ENCODE measurements around the gene CEP63. TPM values are rescaled to one million over a fixed set of nuclear protein-coding genes. Genes with fewer than 3 reads are reported as not detected.

Gene CEP63
- total and polyA plus RNA-seq, 4 donors: 28.0 to 32.7 (median 29.7) TPM

DNA sequence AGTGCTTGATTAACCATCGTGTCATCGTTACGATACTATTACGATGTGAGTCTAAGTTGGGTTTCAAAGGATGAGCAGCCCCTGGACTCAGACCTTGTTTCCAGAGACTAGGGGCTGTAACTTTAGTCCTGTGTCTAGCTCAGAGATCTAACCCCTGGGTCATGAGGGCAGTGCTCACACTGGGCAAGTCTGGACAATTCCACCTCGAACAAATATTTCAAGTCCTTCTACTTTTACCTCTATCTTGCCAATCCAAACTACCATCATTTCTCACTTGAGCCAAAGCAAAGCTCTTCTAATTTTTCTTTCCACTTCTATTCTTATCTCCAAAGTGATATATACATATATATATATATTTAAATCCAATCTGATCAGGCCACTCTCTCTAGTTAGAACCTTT, 10.9 kb upstream of the CEP63 start:
- WGBS, 2 donors: 82 to 83% methylated on average over 5 of the region's 5 CpGs
- no peak for ATAC-seq (ENCODE audit: low FRiP score)
- intact Hi-C loops (cut with DNase I): loop anchor here (1.0 to 5.0 kb wide), 4 partner anchors 103 to 278 kb away; partner anchors contain the start of gene AMOTL2 (in 1 of the 2)

GRCh38 chr3:134476306-134476705, 9.6 kb upstream of the CEP63 start:
- H3K36me3 ChIP-seq (ENCODE audit: control insufficient read depth in 1 of 2, insufficient read depth in 2 of 2, low read length in 1 of 2): peaks cover 4 to 7% of the 10 kb centered on the region in 2 donors
- no peak overlapping the region for H3K27ac ChIP-seq (ENCODE audit: low read depth in 1 of 2, low read length in 2 of 2)
- no peak overlapping the region for H3K4me3 ChIP-seq (ENCODE audit: low read length in 2 of 2)
- no peak for DNase-seq
- no peaks in the 10 kb centered on the region for H3K27me3 ChIP-seq (ENCODE audit: control insufficient read depth in 1 of 2, insufficient read depth in 2 of 2, low read length in 1 of 2)
- intact Hi-C loops (cut with DNase I): loop anchor here in 1 of 2 donors (5.0 kb wide), 1 partner anchor 264 kb away; no protein-coding TSS in a partner anchor
- no peaks in the 10 kb centered on the region for H3K4me1 ChIP-seq (ENCODE audit: control insufficient read depth in 1 of 2, insufficient read depth in 2 of 2, low read length in 2 of 2)
- no peak for ATAC-seq (ENCODE audit: low FRiP score)
- H3K9me3 ChIP-seq (ENCODE audit: control insufficient read depth, low read length): no peaks in the 10 kb centered on the region
- WGBS, 2 donors: 73 to 75% methylated on average over 4 of the region's 4 CpGs

More for the DNA sequence above, 10.9 kb upstream of the CEP63 start:
- Histone ChIP-seq H3K4me1 (ENCODE audit: control insufficient read depth in 1 of 2, insufficient read depth in 2 of 2, low read length in 2 of 2) (no peaks in the 10 kb centered on the region), H3K4me3 (ENCODE audit: low read length in 2 of 2) (no peak overlapping the region), H3K9me3 (ENCODE audit: control insufficient read depth, low read length) (no peaks in the 10 kb centered on the region), H3K36me3 (ENCODE audit: control insufficient read depth in 1 of 2, insufficient read depth in 2 of 2, low read length in 1 of 2) (peaks cover 4 to 7% of the 10 kb centered on the region in 2 donors), H3K27ac (ENCODE audit: low read depth in 1 of 2, low read length in 2 of 2) (no peak overlapping the region), H3K27me3 (ENCODE audit: control insufficient read depth in 1 of 2, insufficient read depth in 2 of 2, low read length in 1 of 2) (no peaks in the 10 kb centered on the region)
- DNase-seq: no peak

DNA sequence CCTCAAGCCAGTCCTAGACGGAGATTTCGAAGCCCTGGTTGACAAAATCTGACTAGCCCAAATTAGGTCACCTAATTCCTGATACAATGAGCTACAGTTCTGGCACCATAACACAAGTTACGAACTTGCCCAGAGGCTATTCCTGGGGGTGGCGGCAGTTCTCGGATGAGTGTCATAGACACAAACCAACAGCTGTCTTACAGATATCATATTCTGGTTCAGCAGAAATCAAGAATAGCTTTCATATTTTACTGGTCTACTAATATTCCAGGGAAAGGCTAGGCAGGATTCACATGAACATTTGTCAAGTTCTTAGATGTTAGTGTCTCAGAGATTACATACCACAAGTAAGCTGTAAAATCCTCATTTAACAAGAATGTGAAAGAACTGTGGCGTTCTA, 8.9 kb upstream of the CEP63 start:
- no peak for DNase-seq
- intact Hi-C loops (cut with DNase I): loop anchor here in 1 of 2 donors (5.0 kb wide), 1 partner anchor 265 kb away; no protein-coding TSS in a partner anchor
- 71 to 83% methylated on average over 6 of the region's 6 CpGs for WGBS, 2 donors
- Histone ChIP-seq H3K27ac (ENCODE audit: low read depth in 1 of 2, low read length in 2 of 2) (no peak overlapping the region), H3K9me3 (ENCODE audit: control insufficient read depth, low read length) (no peaks in the 10 kb centered on the region), H3K4me1 (ENCODE audit: control insufficient read depth in 1 of 2, insufficient read depth in 2 of 2, low read length in 2 of 2) (no peaks in the 10 kb centered on the region), H3K36me3 (ENCODE audit: control insufficient read depth in 1 of 2, insufficient read depth in 2 of 2, low read length in 1 of 2) (peaks cover 4 to 7% of the 10 kb centered on the region in 2 donors), H3K4me3 (ENCODE audit: low read length in 2 of 2) (no peak overlapping the region), H3K27me3 (ENCODE audit: control insufficient read depth in 1 of 2, insufficient read depth in 2 of 2, low read length in 1 of 2) (no peaks in the 10 kb centered on the region)
- ATAC-seq (ENCODE audit: low FRiP score): no peak

DNA sequence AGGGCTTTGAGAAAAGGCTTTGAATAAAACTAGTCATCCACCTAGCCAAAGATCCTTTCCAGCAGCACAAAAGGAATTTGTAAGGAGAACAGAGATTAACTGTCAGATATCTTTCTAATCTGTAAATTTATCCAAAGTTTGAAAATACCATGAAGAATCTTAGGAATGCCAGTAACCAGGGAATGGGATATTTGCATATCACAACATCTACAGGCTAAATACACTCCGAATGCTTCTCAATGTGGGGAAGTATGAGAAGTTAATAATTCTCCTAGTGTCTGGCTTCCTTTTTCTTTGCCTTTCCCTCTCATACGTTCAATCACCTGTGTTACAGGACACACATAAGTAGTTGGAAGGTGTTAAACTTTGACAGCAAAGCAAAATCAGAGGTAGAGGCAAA, 7.9 kb upstream of the CEP63 start:
- no peak for DNase-seq
- ATAC-seq (ENCODE audit: low FRiP score): no peak
- Histone ChIP-seq H3K36me3 (ENCODE audit: control insufficient read depth in 1 of 2, insufficient read depth in 2 of 2, low read length in 1 of 2) (peaks cover 4 to 7% of the 10 kb centered on the region in 2 donors), H3K9me3 (ENCODE audit: control insufficient read depth, low read length) (no peaks in the 10 kb centered on the region), H3K4me3 (ENCODE audit: low read length in 2 of 2) (no peak overlapping the region), H3K27ac (ENCODE audit: low read depth in 1 of 2, low read length in 2 of 2) (no peak overlapping the region), H3K4me1 (ENCODE audit: control insufficient read depth in 1 of 2, insufficient read depth in 2 of 2, low read length in 2 of 2) (peaks cover 0 to 2% of the 10 kb centered on the region in 2 donors), H3K27me3 (ENCODE audit: control insufficient read depth in 1 of 2, insufficient read depth in 2 of 2, low read length in 1 of 2) (no peaks in the 10 kb centered on the region)
- intact Hi-C loops (cut with DNase I): loop anchor here in 1 of 2 donors (5.0 kb wide), 1 partner anchor 266 kb away; no protein-coding TSS in a partner anchor
- WGBS, 2 donors: 57 to 75% methylated on average over 2 of the region's 2 CpGs

DNA sequence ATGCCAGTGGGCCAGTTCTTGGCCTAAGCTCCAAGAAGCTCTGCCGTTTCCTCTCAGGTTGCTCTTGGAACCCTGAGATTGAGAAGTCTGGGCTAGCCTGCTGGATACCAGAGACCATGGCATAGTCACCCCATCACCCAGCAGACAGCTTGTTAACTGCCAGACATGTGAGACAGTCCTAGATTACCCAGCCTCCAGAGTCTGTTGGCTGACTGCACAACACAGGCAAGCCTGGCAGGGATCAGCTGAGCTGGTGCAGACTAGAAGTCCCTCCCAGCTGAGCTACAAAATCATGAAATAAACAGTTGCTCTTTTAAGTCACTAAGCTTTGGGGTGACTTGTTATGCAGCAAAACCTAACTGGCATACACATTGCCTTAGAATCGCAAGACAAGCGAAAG, 5.3 kb upstream of the CEP63 start:
- ATAC-seq (ENCODE audit: low FRiP score): no peak

DNA sequence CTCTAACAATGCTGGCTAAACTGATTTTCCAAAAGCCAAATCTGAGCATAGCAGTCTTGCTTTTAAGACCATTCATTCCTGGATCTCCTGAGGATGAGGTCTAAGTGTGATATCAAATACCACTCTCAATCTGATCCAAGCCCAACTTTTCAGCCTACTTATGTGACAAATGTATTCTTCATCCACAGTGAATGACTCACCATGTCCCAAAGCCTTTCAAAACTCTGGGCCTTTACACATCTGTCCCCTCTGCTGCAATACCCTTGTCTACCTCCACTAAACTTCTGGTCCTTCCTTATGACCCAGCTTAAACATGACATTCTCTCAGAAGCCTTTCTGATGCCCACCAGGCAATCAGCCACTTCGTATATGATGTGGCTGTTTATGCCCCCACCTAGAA, 4.7 kb upstream of the CEP63 start:
- Histone ChIP-seq H3K27ac (ENCODE audit: low read depth in 1 of 2, low read length in 2 of 2) (peak overlapping the region in 1 of 2 donors; percentile 45), H3K27me3 (ENCODE audit: control insufficient read depth in 1 of 2, insufficient read depth in 2 of 2, low read length in 1 of 2) (no peaks in the 10 kb centered on the region), H3K4me3 (ENCODE audit: low read length in 2 of 2) (no peak overlapping the region), H3K36me3 (ENCODE audit: control insufficient read depth in 1 of 2, insufficient read depth in 2 of 2, low read length in 1 of 2) (peaks cover 2 to 4% of the 10 kb centered on the region in 2 donors), H3K9me3 (ENCODE audit: control insufficient read depth, low read length) (no peaks in the 10 kb centered on the region), H3K4me1 (ENCODE audit: control insufficient read depth in 1 of 2, insufficient read depth in 2 of 2, low read length in 2 of 2) (peaks cover 0 to 2% of the 10 kb centered on the region in 2 donors)
- ATAC-seq (ENCODE audit: low FRiP score): no peak
- WGBS, 2 donors: 69 to 73% methylated on average over 1 of the region's 1 CpG
- no peak for DNase-seq
- intact Hi-C loops (cut with DNase I): no loop called here

More for the DNA sequence above, 5.3 kb upstream of the CEP63 start:
- intact Hi-C loops (cut with DNase I): no loop called here
- WGBS, 2 donors: 68 to 71% methylated on average over 3 of the region's 3 CpGs
- Histone ChIP-seq H3K4me3 (ENCODE audit: low read length in 2 of 2) (no peak overlapping the region), H3K4me1 (ENCODE audit: control insufficient read depth in 1 of 2, insufficient read depth in 2 of 2, low read length in 2 of 2) (peaks cover 0 to 2% of the 10 kb centered on the region in 2 donors), H3K36me3 (ENCODE audit: control insufficient read depth in 1 of 2, insufficient read depth in 2 of 2, low read length in 1 of 2) (peaks cover 4 to 5% of the 10 kb centered on the region in 2 donors), H3K27ac (ENCODE audit: low read depth in 1 of 2, low read length in 2 of 2) (peak overlapping the region in 1 of 2 donors; percentile 48), H3K27me3 (ENCODE audit: control insufficient read depth in 1 of 2, insufficient read depth in 2 of 2, low read length in 1 of 2) (no peaks in the 10 kb centered on the region), H3K9me3 (ENCODE audit: control insufficient read depth, low read length) (no peaks in the 10 kb centered on the region)
- no peak for DNase-seq

DNA sequence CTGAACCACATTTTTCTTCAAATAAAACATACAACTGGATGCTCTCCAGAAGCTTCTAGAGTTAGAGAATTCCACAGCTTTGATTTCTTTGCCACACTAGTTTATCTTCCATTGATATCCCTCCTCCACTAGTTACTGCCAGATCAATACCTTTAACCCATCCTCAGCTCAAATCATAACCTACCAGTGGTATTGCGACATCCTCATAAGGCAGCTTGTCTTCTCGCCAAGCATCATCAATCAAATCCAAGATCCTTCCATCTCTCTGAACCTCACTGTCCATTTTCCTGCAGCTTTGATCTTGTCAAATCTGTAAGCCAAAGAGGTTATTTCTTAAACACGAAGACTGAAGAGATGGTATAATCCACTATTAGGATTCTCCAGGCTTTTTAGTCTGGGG, 3.2 kb upstream of the CEP63 start:
- H3K9me3 ChIP-seq (ENCODE audit: control insufficient read depth, low read length): no peaks in the 10 kb centered on the region
- H3K4me3 ChIP-seq (ENCODE audit: low read length in 2 of 2): no peak overlapping the region
- DNase-seq: no peak
- H3K27me3 ChIP-seq (ENCODE audit: control insufficient read depth in 1 of 2, insufficient read depth in 2 of 2, low read length in 1 of 2): no peaks in the 10 kb centered on the region
- peaks cover 0 to 2% of the 10 kb centered on the region in 2 donors for H3K4me1 ChIP-seq (ENCODE audit: control insufficient read depth in 1 of 2, insufficient read depth in 2 of 2, low read length in 2 of 2)
- H3K27ac ChIP-seq (ENCODE audit: low read depth in 1 of 2, low read length in 2 of 2): peak overlapping the region; percentile 91 to 95
- WGBS, 2 donors: 87 to 91% methylated on average over 3 of the region's 3 CpGs
- no peak for ATAC-seq (ENCODE audit: low FRiP score)
- intact Hi-C loops (cut with DNase I): no loop called here
- peaks cover 2% of the 10 kb centered on the region in 2 donors for H3K36me3 ChIP-seq (ENCODE audit: control insufficient read depth in 1 of 2, insufficient read depth in 2 of 2, low read length in 1 of 2)

GRCh38 chr3:134483195-134483900, 2.5 kb upstream of the CEP63 start:
- 50 to 51% methylated on average over 7 of the region's 7 CpGs for WGBS, 2 donors
- Histone ChIP-seq H3K4me3 (ENCODE audit: low read length in 2 of 2) (no peak overlapping the region), H3K36me3 (ENCODE audit: control insufficient read depth in 1 of 2, insufficient read depth in 2 of 2, low read length in 1 of 2) (peaks cover 1 to 2% of the 10 kb centered on the region in 2 donors), H3K9me3 (ENCODE audit: control insufficient read depth, low read length) (no peaks in the 10 kb centered on the region), H3K4me1 (ENCODE audit: control insufficient read depth in 1 of 2, insufficient read depth in 2 of 2, low read length in 2 of 2) (peaks cover 0 to 2% of the 10 kb centered on the region in 2 donors), H3K27ac (ENCODE audit: low read depth in 1 of 2, low read length in 2 of 2) (peak overlapping the region; percentile 91 to 96), H3K27me3 (ENCODE audit: control insufficient read depth in 1 of 2, insufficient read depth in 2 of 2, low read length in 1 of 2) (no peaks in the 10 kb centered on the region)
- DNase-seq (no peak), ATAC-seq (ENCODE audit: low FRiP score) (no peak)
- intact Hi-C loops (cut with DNase I): no loop called here

All from aorta (tissue), 5 donors.